GM12878 (cell line): ENCODE data around the gene ARMC8. TPM values are rescaled to one million over a fixed set of nuclear protein-coding genes. Genes with fewer than 3 reads are reported as not detected.

ENCODE experiments used
- ATAC-seq: fragments of 200-7000 bp; cut with Tn5 transposase; 3 replicates; pipeline ENCODE4 v1.9.1; 2020; ENCODE audit warnings: mild to moderate bottlenecking, moderate library complexity
- BruUV-seq: library from RNA; stranded (reverse); fragments of 400-500 nt; replicated peaks from 2 replicates; lab custom pipeline; 2021; lab: Mats Ljungman, UMichigan
- CTCF ChIA-PET: fragments of 300-600 bp; sonication (Branson Sonifier 250); formaldehyde crosslinking; extraction: SDS; loops from one replicate; lab custom pipeline; 2021; ENCODE audit warnings: inconsistent platforms; lab: Yijun Ruan, JAX
- POLR2A ChIA-PET: fragments of 350-600 bp; formaldehyde crosslinking; extraction: SDS; loops from one replicate; lab custom pipeline; 2021; ENCODE audit warnings: inconsistent platforms; lab: Charles Lee
- RAD21 ChIA-PET: fragments of 300-600 bp; sonication (Branson Sonifier 250); formaldehyde crosslinking; loops from one replicate; lab custom pipeline; 2023; ENCODE audit warnings: antibody characterized with exemption; ENCODE audit not compliant: unreplicated experiment; lab: Charles Lee
- SMC1A ChIA-PET: fragments of 300-600 bp; sonication (Branson Sonifier 250); formaldehyde crosslinking; loops from one replicate; lab custom pipeline; 2023; ENCODE audit not compliant: unreplicated experiment, uncharacterized antibody; lab: Charles Lee
- DNase-seq: peaks from one replicate; pipeline ENCODE4 v3.0.0-alpha.2; 2011; ENCODE audit warnings: low read depth, low spot score
- FAIRE-seq: peaks from 3 replicates; lab custom pipeline; 2011; peaks lifted over from hg19 to GRCh38; lab: Jason Lieb, UNC
- H2AFZ ChIP-seq: 2 replicates; pipeline ENCODE4 v1.6.0; 2011; ENCODE audit warnings: low read depth, low read length, control low read depth; ENCODE audit not compliant: control insufficient read depth
- H3K27ac ChIP-seq: 2 replicates; pipeline ENCODE4 v1.5.1; 2011; ENCODE audit warnings: control low read depth; ENCODE audit not compliant: control insufficient read depth, insufficient read depth
- H3K27me3 ChIP-seq, 2 experiments: replicated peaks in 1 of 2; 2 replicates each; pipeline versions ENCODE4 v1.6.0 to v1.6.1; 2011; ENCODE audit warnings: low read length in 1 of 2; ENCODE audit not compliant: control insufficient read depth in 2 of 2, insufficient read depth in 2 of 2
- H3K36me3 ChIP-seq, 2 experiments: 2 replicates each; pipeline ENCODE4 v1.5.1; 2011; ENCODE audit warnings: low read length in 1 of 2; ENCODE audit not compliant: control insufficient read depth in 2 of 2, insufficient read depth in 2 of 2
- H3K4me1 ChIP-seq: 2 replicates; pipeline ENCODE4 v1.6.1; 2011; ENCODE audit warnings: mild to moderate bottlenecking, low read length, moderate library complexity, mixed read lengths; ENCODE audit not compliant: control insufficient read depth, insufficient read depth
- H3K4me2 ChIP-seq: 2 replicates; pipeline ENCODE4 v1.6.0; 2011; ENCODE audit warnings: control low read depth; ENCODE audit not compliant: control insufficient read depth, insufficient read depth
- H3K4me3 ChIP-seq: fragments of 200-600 bp; sonication (generic); 2 replicates; pipeline ENCODE4 v1.5.1; 2016
- H3K79me2 ChIP-seq: 2 replicates; pipeline ENCODE4 v1.6.0; 2011; ENCODE audit warnings: low read length; ENCODE audit not compliant: control insufficient read depth, insufficient read depth
- H3K9ac ChIP-seq: 2 replicates; pipeline ENCODE4 v1.8.0; 2011; ENCODE audit warnings: low read length, control low read depth, mixed read lengths; ENCODE audit not compliant: control insufficient read depth, insufficient read depth
- H3K9me3 ChIP-seq: replicated peaks from 3 replicates; pipeline ENCODE4 v1.5.1; 2011; ENCODE audit warnings: mild to moderate bottlenecking, low read length; ENCODE audit not compliant: control insufficient read depth, insufficient read depth
- H4K20me1 ChIP-seq: 2 replicates; pipeline ENCODE4 v1.6.0; 2011; ENCODE audit not compliant: control insufficient read depth, insufficient read depth
- BRCA1 ChIP-seq: IDR thresholded peaks from 2 replicates; pipeline ENCODE4 v1.6.1; 2011; ENCODE audit warnings: low read depth, low read length, improper control_type of control experiment
- CEBPZ ChIP-seq: fragments of 150-350 bp; IDR thresholded peaks from 2 replicates; pipeline ENCODE4 v1.6.1; 2016; ENCODE audit warnings: low read depth, low read length
- EZH2 ChIP-seq: IDR thresholded peaks from 2 replicates; pipeline ENCODE4 v1.6.1; 2012; ENCODE audit warnings: low read depth, mild to moderate bottlenecking, control low read depth, inconsistent platforms, low read length, borderline replicate concordance; ENCODE audit not compliant: control insufficient read depth
- GABPA ChIP-seq: IDR thresholded peaks from 2 replicates; pipeline ENCODE4 v1.6.1; 2014; ENCODE audit warnings: antibody characterized with exemption, low read depth, mild to moderate bottlenecking, inconsistent platforms
- HSF1 ChIP-seq: fragments of 150-350 bp; IDR thresholded peaks from 2 replicates; pipeline ENCODE4 v1.6.1; 2014; ENCODE audit warnings: mild to moderate bottlenecking, low read depth, low read length
- JUND ChIP-seq: IDR thresholded peaks from 2 replicates; pipeline ENCODE4 v1.6.1; 2012; ENCODE audit warnings: low read depth, mild to moderate bottlenecking, low read length, improper control_type of control experiment, moderate library complexity
- PAX8 ChIP-seq: fragments of 450-650 bp; IDR thresholded peaks from 2 replicates; pipeline ENCODE4 v1.6.1; 2017; ENCODE audit warnings: mild to moderate bottlenecking, moderate library complexity
- PBX3 ChIP-seq: IDR thresholded peaks from 2 replicates; pipeline ENCODE4 v1.6.1; 2011; ENCODE audit warnings: mild to moderate bottlenecking, low read depth, low read length, moderate library complexity; ENCODE audit not compliant: insufficient replicate concordance
- POLR2AphosphoS2 ChIP-seq: IDR thresholded peaks from 2 replicates; pipeline ENCODE4 v1.6.1; 2011; ENCODE audit warnings: low read depth, mild to moderate bottlenecking, low read length, improper control_type of control experiment, moderate library complexity
- POU2F2 ChIP-seq: IDR thresholded peaks from 3 replicates; pipeline ENCODE4 v1.6.1; 2011; ENCODE audit warnings: low read depth, mild to moderate bottlenecking, low read length, borderline replicate concordance
- RAD21 ChIP-seq: IDR thresholded peaks from 2 replicates; pipeline ENCODE4 v1.6.1; 2011; ENCODE audit warnings: mild to moderate bottlenecking, low read depth, low read length, moderate library complexity; ENCODE audit not compliant: insufficient read depth
- RB1 ChIP-seq: fragments of 450-650 bp; formaldehyde crosslinking; IDR thresholded peaks from 2 replicates; pipeline ENCODE4 v1.6.1; 2017; ENCODE audit warnings: mild to moderate bottlenecking, borderline replicate concordance
- SMAD1 ChIP-seq: fragments of 450-650 bp; IDR thresholded peaks from 2 replicates; pipeline ENCODE4 v1.6.1; 2018; ENCODE audit warnings: mild to moderate bottlenecking, low read depth; ENCODE audit not compliant: partially characterized antibody
- SREBF1 ChIP-seq: IDR thresholded peaks from 2 replicates; pipeline ENCODE4 v1.6.1; 2012; ENCODE audit warnings: mild to moderate bottlenecking, low read length
- USF2 ChIP-seq: IDR thresholded peaks from 2 replicates; pipeline ENCODE4 v1.6.1; 2011; ENCODE audit warnings: low read depth, low read length, improper control_type of control experiment, borderline replicate concordance
- ZNF207 ChIP-seq: fragments of 450-650 bp; IDR thresholded peaks from 2 replicates; pipeline ENCODE4 v1.6.1; 2014; ENCODE audit warnings: antibody characterized with exemption, mild to moderate bottlenecking, borderline replicate concordance
- ZSCAN29 ChIP-seq: fragments of 450-650 bp; IDR thresholded peaks from 2 replicates; pipeline ENCODE4 v1.6.1; 2017; ENCODE audit warnings: mild to moderate bottlenecking, moderate library complexity
- whole genome bisulfite sequencing: methylation state at CpG from one replicate; pipeline ENCODE4 v1.1.6; 2016; ENCODE audit warnings: low lambda C conversion rate; ENCODE audit not compliant: insufficient replicate concordance, insufficient coverage; ENCODE audit errors: missing lambda C conversion rate; 5-methylcytosine and 5-hydroxymethylcytosine counted together
- in situ Hi-C: fragments of 300-500 bp; cut with MboI; formaldehyde crosslinking; loops from 9 replicates; pipeline ENCODE4 v1.14.3; 2018; ENCODE audit warnings: mixed read lengths
- intact Hi-C: fragments of 100-400 bp; cut with micrococcal nuclease; formaldehyde crosslinking; loops from one replicate; pipeline ENCODE4 v1.14.2; 2022; ENCODE audit not compliant: unreplicated experiment
- polyA plus RNA-seq, 11 experiments: library from polyadenylated mRNA; depleted of rRNA in 4 of 11; unstranded in 6 of 11; stranded (reverse) in 5 of 11; fragments of >200 nt; fragmentation: Nextera tagmentation in 4 of 11; fragmentation: Illumina TruSeq in 1 of 11; extraction: Ambion mirVana in 4 of 11; extraction: Trizol in 1 of 11; gene quantifications; 1 replicate in 1 of 11; 2 replicates in 10 of 11; pipeline versions ENCODE4 v1.2.1 to v1.2.3, GENCODE V29; 2011 to 2016; ENCODE audit warnings: inconsistent platforms in 2 of 11, missing spikeins in 2 of 11, low read depth in 1 of 11
- total RNA-seq, 4 experiments: library from RNA; depleted of rRNA in 3 of 4; stranded (reverse); fragments of >200 nt in 3 of 4; fragmentation: Illumina TruSeq in 1 of 4; extraction: Trizol in 1 of 4; gene quantifications; 2 replicates each; pipeline versions ENCODE4 v1.2.1 to v1.2.3, GENCODE V29; 2013 to 2021

Gene ARMC8
- total and polyA plus RNA-seq, 10 of the 15 experiments (the other 5 are each of a cell fraction or from before 2014, with no cell fraction given): 29.8 to 93.4 (median 45.3) TPM

- TF ChIP-seq CEBPZ (no peak), POU2F2 (no peak), USF2 (no peak), POLR2AphosphoS2 (no peak), GABPA (no peak), RAD21 (no peak), SMAD1 (no peak), ZSCAN29 (no peak), ZNF207 (no peak), SREBF1 (no peak), PBX3 (no peak), RB1 (no peak), JUND (no peak), PAX8 (no peak), BRCA1 (no peak), EZH2 (no peak), HSF1 (no peak)
These were observed 10.4 kb downstream of the ARMC8 start for GRCh38 chr3:138197524-138197923.

More at GRCh38 chr3:138197524-138197923, 10.4 kb downstream of the ARMC8 start:
- POLR2A ChIA-PET: no interaction called here
- RAD21 ChIA-PET: no interaction called here
- peaks cover 66% of the 10 kb centered on the region for H3K79me2 ChIP-seq
- in situ Hi-C loops: no loop called here
- no peak for FAIRE-seq
- CTCF ChIA-PET: interaction anchor here (1.5 kb wide), 1 partner anchor 14 kb away, joined by 4 read pairs; no protein-coding TSS in a partner anchor
- H3K36me3 ChIP-seq: no peaks in the 10 kb centered on the region; a peak in 1 of 4 replicates
- DNase-seq: no peak
- H3K27ac ChIP-seq: no peak overlapping the region
- no peaks in the 10 kb centered on the region for H4K20me1 ChIP-seq
- no peak overlapping the region for H3K4me2 ChIP-seq
- H2AFZ ChIP-seq: no peak overlapping the region
- no peak for ATAC-seq
- intact Hi-C loops: no loop called here
- no peak overlapping the region for H3K9ac ChIP-seq
- SMC1A ChIA-PET: interaction anchor here (1.2 kb wide), 2 partner anchors 11 to 16 kb away, joined by 3 read pairs; partner anchors contain the start of gene ARMC8
- WGBS: 93% methylated on average over 1 of the region's 1 CpG
- no TSS peak for BruUV-seq
- no peaks in the 10 kb centered on the region for H3K27me3 ChIP-seq
- H3K4me1 ChIP-seq: peaks cover 2% of the 10 kb centered on the region; the same call in 1 of the 2 replicates
- H3K4me3 ChIP-seq: no peak overlapping the region
- no peaks in the 10 kb centered on the region for H3K9me3 ChIP-seq
